ENCODE results near the gene ID4.

- TF ChIP-seq CTCF (IDR thresholded peaks at IDR 0.05; ENCODE audit: low read depth, low read length) (no peak), EZH2phosphoT487 (IDR thresholded peaks at IDR 0.05; ENCODE audit: low read depth) (no peak)
These were observed 2.0 kb downstream of the ID4 start for GRCh38 chr6:19839237-19839546.

All from OCI-LY3 (cell line).